HG03280 (cell line): Measurements from ENCODE around the gene ICE2.

ENCODE experiments used
- ATAC-seq: cut with Tn5 transposase; IDR thresholded peaks from one replicate; pipeline ENCODE4 v1.9.1; 2021; ENCODE audit warnings: mild to moderate bottlenecking, moderate library complexity; ENCODE audit not compliant: unreplicated experiment

ICE2 gene

GRCh38 chr15:60392601-60392985, 86.3 kb downstream of the ICE2 start:
- ATAC-seq, result no peak

GRCh38 chr15:60391722-60392315, 87.1 kb downstream of the ICE2 start:
- ATAC-seq, result no peak

- no peak for ATAC-seq
Measured at GRCh38 chr15:60390871-60391501, 88.0 kb downstream of the ICE2 start.

- no peak for ATAC-seq
Measured at GRCh38 chr15:60390231-60390630, 88.7 kb downstream of the ICE2 start.

GRCh38 chr15:60389261-60390077, 89.5 kb downstream of the ICE2 start:
- peak; percentile 58 for ATAC-seq

- no peak for ATAC-seq
Measured at GRCh38 chr15:60387321-60387720, 91.6 kb downstream of the ICE2 start.

GRCh38 chr15:60386615-60387014, 92.3 kb downstream of the ICE2 start:
- ATAC-seq, result no peak

- no peak for ATAC-seq
Measured at GRCh38 chr15:60385620-60386552, 93.1 kb downstream of the ICE2 start.

- ATAC-seq, result no peak
Measured at GRCh38 chr15:60384526-60385126, 94.3 kb downstream of the ICE2 start.

- ATAC-seq, result no peak
Measured at GRCh38 chr15:60384053-60384452, 94.9 kb downstream of the ICE2 start.

- no peak for ATAC-seq
Measured at GRCh38 chr15:60382773-60383674, 95.9 kb downstream of the ICE2 start.

GRCh38 chr15:60381148-60381788, 97.7 kb downstream of the ICE2 start:
- no peak for ATAC-seq

GRCh38 chr15:60379525-60380274, 99.2 kb downstream of the ICE2 start:
- no peak for ATAC-seq

- no peak for ATAC-seq
Measured at GRCh38 chr15:60379185-60379524, 99.8 kb downstream of the ICE2 start.

- no peak for ATAC-seq
Measured at GRCh38 chr15:60376677-60377095, 102.3 kb downstream of the ICE2 start.

GRCh38 chr15:60375306-60375705, 103.6 kb downstream of the ICE2 start:
- ATAC-seq, result no peak

- ATAC-seq, result no peak
Measured at GRCh38 chr15:60374628-60375081, 104.3 kb downstream of the ICE2 start.

- ATAC-seq, result no peak
Measured at GRCh38 chr15:60374209-60374608, 104.7 kb downstream of the ICE2 start.
